ENCODE data around the gene RAD51B. TPM values are rescaled to one million over a fixed set of nuclear protein-coding genes. Genes with fewer than 3 reads are reported as not detected.

Gene RAD51B
- total and polyA plus RNA-seq, 2 of the 13 experiments (the other 11 are each of a cell fraction or from before 2014, with no cell fraction given), result 7.0 to 9.5 TPM

- TF ChIP-seq ASH2L (IDR thresholded peaks at IDR 0.05; ENCODE audit: insufficient read length, low read depth, low read length) (peak; percentile 48), NR2F1 (CRISPR knock-in tag; IDR thresholded peaks at IDR 0.05) (peak in 1 of 2 experiments; percentile 46; a peak in 1 of 4 replicates), ZNF569 (CRISPR knock-in tag; IDR thresholded peaks at IDR 0.05; ENCODE audit: borderline replicate concordance) (no peak), BCL6 (CRISPR knock-in tag; IDR thresholded peaks at IDR 0.05) (peak; percentile 86), BRD4 (CRISPR knock-in tag; IDR thresholded peaks at IDR 0.05) (0 out of 2 replicates have a peak, but pooled peaks have one; percentile 41), ELF3 (CRISPR knock-in tag; IDR thresholded peaks at IDR 0.05) (peak; percentile 56; the same call in 1 of the 2 replicates), STAG1 (CRISPR knock-in tag; IDR thresholded peaks at IDR 0.05) (peak; percentile 33), MIER3 (CRISPR knock-in tag; IDR thresholded peaks at IDR 0.05; ENCODE audit: borderline replicate concordance) (peak; percentile 26; the same call in 1 of the 2 replicates), IRF9 (CRISPR knock-in tag; IDR thresholded peaks at IDR 0.05; ENCODE audit: borderline replicate concordance) (peak; percentile 43; the same call in 1 of the 2 replicates), ISL2 (CRISPR knock-in tag; IDR thresholded peaks at IDR 0.05) (peak; percentile 97), SMC3 (IDR thresholded peaks at IDR 0.05; ENCODE audit: low read length) (peak; percentile 1; the same call in 1 of the 2 replicates), THAP7 (CRISPR knock-in tag; IDR thresholded peaks at IDR 0.05) (no peak), ZFP1 (CRISPR knock-in tag; IDR thresholded peaks at IDR 0.05) (peak; percentile 75; the same call in 1 of the 2 replicates), ZNF784 (CRISPR knock-in tag; IDR thresholded peaks at IDR 0.05; ENCODE audit: borderline replicate concordance) (no peak), HBP1 (CRISPR knock-in tag; IDR thresholded peaks at IDR 0.05; ENCODE audit: low read depth) (no peak), AHDC1 (CRISPR knock-in tag; IDR thresholded peaks at IDR 0.05; ENCODE audit: borderline replicate concordance) (peak; percentile 80; the same call in 1 of the 2 replicates), SNAPC2 (CRISPR knock-in tag; IDR thresholded peaks at IDR 0.05) (peak; percentile 70; the same call in 1 of the 2 replicates)
These were observed 475.8 kb downstream of the RAD51B start (continued) for GRCh38 chr14:68295316-68295816.

All from HepG2 (cell line).